Glutamatergic neuron (in vitro differentiated cells): ENCODE results near the gene RPS19BP1. TPM values are rescaled to one million over a fixed set of nuclear protein-coding genes. Genes with fewer than 3 reads are reported as not detected.
A peak's percentile ranks its signal among the peaks of the same experiment; 100 is the strongest.

ENCODE experiments used
- DNase-seq: peaks from one replicate; pipeline ENCODE4 v3.0.0; 2022
- H3K27ac Mint-ChIP-seq: one replicate; pipeline ENCODE4 v1.8.0; 2020; ENCODE audit warnings: mild to moderate bottlenecking, mixed read lengths, inconsistent platforms; ENCODE audit not compliant: unreplicated experiment
- H3K27me3 Mint-ChIP-seq: one replicate; pipeline ENCODE4 v1.8.0; 2020; ENCODE audit warnings: mild to moderate bottlenecking, moderate library complexity, mixed read lengths, inconsistent platforms; ENCODE audit not compliant: unreplicated experiment
- H3K36me3 Mint-ChIP-seq: one replicate; pipeline ENCODE4 v1.8.0; 2020; ENCODE audit warnings: mild to moderate bottlenecking, mixed read lengths, inconsistent platforms; ENCODE audit not compliant: unreplicated experiment
- H3K4me1 Mint-ChIP-seq: one replicate; pipeline ENCODE4 v1.8.0; 2020; ENCODE audit warnings: mild to moderate bottlenecking, low read depth, mixed read lengths, inconsistent platforms; ENCODE audit not compliant: unreplicated experiment
- H3K4me3 Mint-ChIP-seq: one replicate; pipeline ENCODE4 v1.8.0; 2020; ENCODE audit warnings: mild to moderate bottlenecking, mixed read lengths, inconsistent platforms; ENCODE audit not compliant: unreplicated experiment
- H3K9me3 Mint-ChIP-seq: one replicate; pipeline ENCODE4 v1.8.0; 2020; ENCODE audit warnings: mild to moderate bottlenecking, moderate library complexity, mixed read lengths, inconsistent platforms; ENCODE audit not compliant: unreplicated experiment
- total RNA-seq: library from RNA; stranded (reverse); fragmentation: NEBNext Ultra II Directional; extraction: Animal tissue kit (Norgen Biotek cat#: 25700); gene quantifications from one replicate; pipeline ENCODE4 v1.2.1, GENCODE V29; 2021; ENCODE audit not compliant: unreplicated experiment
- TF ChIP-seq, protein P1 (sequence below): fragments of 200-600 bp; sonication (generic); IDR thresholded peaks from one replicate; pipeline ENCODE4 v1.5.0; 2021; ENCODE audit not compliant: partially characterized antibody, unreplicated experiment

RPS19BP1 gene
- total RNA-seq, 1 donor from 2014 or later, result 59.6 TPM

DNA sequence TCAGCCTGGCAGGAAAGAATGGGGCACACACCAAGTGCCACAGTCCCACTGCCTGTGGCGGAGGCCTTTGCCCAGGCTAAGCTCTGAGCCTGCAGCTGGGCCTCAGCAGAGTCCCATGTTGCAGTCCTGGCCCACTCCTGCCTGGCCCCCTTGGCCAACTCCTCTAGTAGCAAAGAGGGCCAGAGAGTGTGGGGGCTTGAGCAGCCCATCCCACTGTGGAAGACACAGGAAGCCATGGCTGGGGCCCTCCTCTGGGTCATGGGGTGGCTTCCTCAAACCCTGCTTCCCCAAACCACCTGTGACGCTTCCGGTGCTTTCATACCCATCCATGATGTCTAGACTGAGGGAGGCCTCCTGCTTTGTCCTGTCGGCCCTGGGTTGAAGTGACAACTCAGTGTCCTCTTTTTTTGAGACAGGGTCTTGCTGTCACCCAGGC is 5.8 kb downstream of the RPS19BP1 start:
- Mint-ChIP-seq H3K9me3 (peaks cover 19% of the 10 kb centered on the region), H3K4me3 (no peak overlapping the region), H3K27ac (no peak overlapping the region), H3K27me3 (peaks cover 22% of the 10 kb centered on the region), H3K4me1 (peaks cover 56% of the 10 kb centered on the region), H3K36me3 (peaks cover 6% of the 10 kb centered on the region)
- TF ChIP-seq, protein P1, sequence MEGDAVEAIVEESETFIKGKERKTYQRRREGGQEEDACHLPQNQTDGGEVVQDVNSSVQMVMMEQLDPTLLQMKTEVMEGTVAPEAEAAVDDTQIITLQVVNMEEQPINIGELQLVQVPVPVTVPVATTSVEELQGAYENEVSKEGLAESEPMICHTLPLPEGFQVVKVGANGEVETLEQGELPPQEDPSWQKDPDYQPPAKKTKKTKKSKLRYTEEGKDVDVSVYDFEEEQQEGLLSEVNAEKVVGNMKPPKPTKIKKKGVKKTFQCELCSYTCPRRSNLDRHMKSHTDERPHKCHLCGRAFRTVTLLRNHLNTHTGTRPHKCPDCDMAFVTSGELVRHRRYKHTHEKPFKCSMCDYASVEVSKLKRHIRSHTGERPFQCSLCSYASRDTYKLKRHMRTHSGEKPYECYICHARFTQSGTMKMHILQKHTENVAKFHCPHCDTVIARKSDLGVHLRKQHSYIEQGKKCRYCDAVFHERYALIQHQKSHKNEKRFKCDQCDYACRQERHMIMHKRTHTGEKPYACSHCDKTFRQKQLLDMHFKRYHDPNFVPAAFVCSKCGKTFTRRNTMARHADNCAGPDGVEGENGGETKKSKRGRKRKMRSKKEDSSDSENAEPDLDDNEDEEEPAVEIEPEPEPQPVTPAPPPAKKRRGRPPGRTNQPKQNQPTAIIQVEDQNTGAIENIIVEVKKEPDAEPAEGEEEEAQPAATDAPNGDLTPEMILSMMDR, result no peak
- DNase-seq, result no peak

DNA sequence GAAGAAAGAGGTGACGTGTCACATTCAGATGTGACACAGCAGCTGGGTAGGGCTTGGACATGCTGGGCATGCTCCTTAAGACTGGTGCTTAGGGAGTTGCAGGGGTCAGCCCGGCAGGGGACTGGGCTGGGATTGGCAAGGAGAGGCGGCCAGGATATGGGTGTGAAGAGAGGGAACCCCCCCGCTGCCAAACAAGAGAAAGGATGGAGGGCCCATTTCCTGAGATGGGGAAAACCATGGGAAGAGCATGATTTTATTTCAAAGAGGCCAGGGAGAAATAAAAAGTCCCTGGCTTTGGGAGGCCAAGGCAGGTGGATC is 6.9 kb downstream of the RPS19BP1 start:
- Mint-ChIP-seq H3K4me3 (no peak overlapping the region), H3K27me3 (peaks cover 20% of the 10 kb centered on the region), H3K27ac (peak overlapping the region; percentile 49)

DNA sequence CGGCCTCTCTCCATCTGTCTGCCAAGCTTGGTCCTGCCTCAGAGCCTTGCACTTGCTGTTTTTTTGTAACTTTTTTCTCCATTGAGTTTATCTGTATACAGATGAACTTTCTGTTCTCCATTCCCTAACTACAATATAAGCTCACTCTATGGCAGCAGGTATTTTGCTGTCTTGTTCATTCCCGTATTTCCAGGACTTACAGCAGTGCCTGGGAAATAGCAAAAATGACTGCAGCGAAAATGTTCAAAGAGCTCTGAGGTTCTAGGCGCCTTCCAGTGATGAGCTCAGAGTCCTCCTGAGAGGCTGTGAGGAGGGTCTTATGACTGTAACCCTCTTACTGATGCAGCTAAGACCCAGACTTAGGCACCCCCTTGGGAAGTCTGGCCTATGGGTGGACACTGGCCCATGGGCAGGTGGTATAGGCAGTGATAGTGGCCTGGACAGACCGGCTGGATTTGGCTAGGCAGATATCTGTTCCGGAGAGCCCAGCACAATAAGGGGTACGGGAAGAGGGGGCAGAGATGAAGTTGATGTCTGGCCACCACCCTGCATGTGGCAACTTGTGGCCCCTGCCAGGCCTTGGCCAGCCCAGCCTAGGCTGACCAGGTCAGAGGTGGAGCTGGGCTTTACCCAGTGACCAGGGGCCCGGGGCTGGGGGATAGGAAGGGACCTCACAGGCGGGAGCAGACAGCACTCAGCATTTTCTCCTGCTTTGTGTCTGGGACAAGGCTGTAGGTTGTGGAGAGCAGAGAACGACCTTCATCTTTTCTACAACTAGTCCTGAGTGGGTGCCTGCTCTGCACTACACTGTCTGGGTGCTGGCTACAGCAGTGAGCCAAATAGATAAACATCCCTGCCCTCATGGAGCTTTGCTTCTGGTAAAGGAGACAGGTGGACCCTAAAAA is 7.5 kb downstream of the RPS19BP1 start:
- Mint-ChIP-seq H3K27me3 (peaks cover 24% of the 10 kb centered on the region), H3K36me3 (peaks cover 9% of the 10 kb centered on the region), H3K4me1 (peaks cover 45% of the 10 kb centered on the region)

More for the DNA sequence above, 6.9 kb downstream of the RPS19BP1 start:
- TF ChIP-seq, protein P1, result no peak
- H3K9me3 Mint-ChIP-seq, result peaks cover 23% of the 10 kb centered on the region
- DNase-seq, result no peak
- peaks cover 48% of the 10 kb centered on the region for H3K4me1 Mint-ChIP-seq
- H3K36me3 Mint-ChIP-seq, result peaks cover 9% of the 10 kb centered on the region

DNA sequence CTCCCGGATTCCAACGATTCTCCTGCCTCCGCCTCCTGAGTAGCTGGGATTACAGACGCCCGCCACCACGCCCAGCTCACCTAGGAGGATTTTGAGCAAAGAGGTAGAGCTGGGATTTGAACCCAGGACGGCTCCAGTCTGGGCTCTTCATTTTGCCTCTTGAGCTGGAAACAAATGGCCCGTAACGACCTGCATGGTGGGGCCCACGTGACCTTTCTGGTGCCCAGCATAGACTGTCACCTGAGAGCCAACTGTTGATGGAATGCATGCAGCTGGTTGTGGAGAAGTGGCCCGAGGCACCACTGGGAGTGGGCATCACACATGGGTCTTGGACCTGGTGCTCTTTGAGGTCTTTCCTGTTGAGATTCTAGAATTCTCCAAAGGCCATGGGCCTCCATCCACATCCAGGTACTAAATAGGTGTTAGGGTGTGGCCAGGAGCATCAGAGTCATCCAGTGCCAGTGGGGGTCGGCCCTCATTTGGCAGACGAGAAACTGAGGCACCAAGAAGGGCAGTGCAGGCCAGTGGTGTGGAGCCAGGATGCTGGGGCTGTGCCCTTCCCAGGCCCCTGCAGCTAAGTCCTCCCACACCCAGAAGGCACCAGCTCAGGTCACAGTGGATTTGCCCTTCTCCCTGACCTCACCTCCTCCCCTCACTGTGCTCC is 8.3 kb downstream of the RPS19BP1 start:
- Mint-ChIP-seq H3K4me1 (peaks cover 42% of the 10 kb centered on the region), H3K36me3 (peaks cover 9% of the 10 kb centered on the region), H3K9me3 (peaks cover 21% of the 10 kb centered on the region), H3K27me3 (peaks cover 27% of the 10 kb centered on the region), H3K27ac (peak overlapping the region; percentile 49), H3K4me3 (peak overlapping the region; percentile 66)
- no peak for DNase-seq
- TF ChIP-seq, protein P1, result no peak

More for the DNA sequence above, 7.5 kb downstream of the RPS19BP1 start:
- DNase-seq, result no peak
- Mint-ChIP-seq H3K27ac (peak overlapping the region; percentile 49), H3K9me3 (peaks cover 23% of the 10 kb centered on the region), H3K4me3 (peak overlapping the region; percentile 66)
- TF ChIP-seq, protein P1, result no peak
